Ishikawa (cell line): Measurements from ENCODE around the gene CDK6.

Source experiments
- CEBPB ChIP-seq: IDR thresholded peaks from 2 replicates; pipeline ENCODE4 v1.6.1; 2012
- CREB1 ChIP-seq: IDR thresholded peaks from 2 replicates; pipeline ENCODE4 v1.6.1; 2012; ENCODE audit warnings: low read depth
- EGR1 ChIP-seq: IDR thresholded peaks from 2 replicates; pipeline ENCODE4 v1.6.1; 2012
- EP300 ChIP-seq: IDR thresholded peaks from 2 replicates; pipeline ENCODE4 v1.6.1; 2012; ENCODE audit warnings: borderline replicate concordance
- FOXM1 ChIP-seq: IDR thresholded peaks from 2 replicates; pipeline ENCODE4 v1.6.1; 2012; ENCODE audit warnings: low read depth, borderline replicate concordance
- MAX ChIP-seq: IDR thresholded peaks from 2 replicates; pipeline ENCODE4 v1.6.1; 2012
- NFIC ChIP-seq: IDR thresholded peaks from 2 replicates; pipeline ENCODE4 v1.6.1; 2012
- RAD21 ChIP-seq: IDR thresholded peaks from 2 replicates; pipeline ENCODE4 v1.6.1; 2012; ENCODE audit warnings: low read depth
- TAF1 ChIP-seq: IDR thresholded peaks from 2 replicates; pipeline ENCODE4 v1.6.1; 2012; ENCODE audit warnings: low read depth, mild to moderate bottlenecking
- TCF12 ChIP-seq: IDR thresholded peaks from 2 replicates; pipeline ENCODE4 v1.6.1; 2012; ENCODE audit warnings: low read depth
- TEAD4 ChIP-seq: IDR thresholded peaks from 2 replicates; pipeline ENCODE4 v1.6.1; 2012
- YY1 ChIP-seq: IDR thresholded peaks from 2 replicates; pipeline ENCODE4 v1.6.1; 2012; ENCODE audit warnings: low read depth
- ZBTB7A ChIP-seq: IDR thresholded peaks from 2 replicates; pipeline ENCODE4 v1.6.1; 2012; ENCODE audit warnings: low read depth
- TF ChIP-seq, protein P1 (sequence below): IDR thresholded peaks from 2 replicates; pipeline ENCODE4 v1.6.1; 2012
- TF ChIP-seq, protein P2 (sequence below): IDR thresholded peaks from 2 replicates; pipeline ENCODE4 v1.6.1; 2012; ENCODE audit warnings: low read depth, mild to moderate bottlenecking

Gene CDK6

DNA sequence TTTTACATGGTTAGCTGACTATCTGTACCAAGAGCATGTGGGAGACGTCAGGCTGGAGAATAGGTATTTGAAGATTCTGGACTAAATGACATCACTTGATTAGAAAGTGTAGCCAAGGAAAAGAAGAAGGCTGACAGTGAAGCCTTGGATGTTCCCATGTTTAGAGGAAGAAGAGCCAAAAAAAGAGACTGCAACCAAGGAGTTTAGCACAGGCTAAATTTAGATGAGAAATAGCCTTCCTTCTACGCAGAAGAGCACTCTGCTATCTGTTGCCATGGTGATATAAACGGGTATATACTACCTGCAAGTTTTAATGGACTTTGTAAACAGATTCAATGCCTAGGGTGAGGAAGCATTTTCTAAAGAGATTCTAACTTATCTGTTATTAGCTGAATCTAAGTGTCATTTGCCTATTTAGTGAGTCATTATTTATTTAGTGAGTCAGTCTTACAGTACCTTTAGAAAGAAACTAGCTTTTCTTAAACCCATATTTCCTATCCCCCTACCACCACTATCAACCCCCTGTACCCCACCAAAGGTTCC lies 69.8 kb downstream of the CDK6 start:
- TF ChIP-seq TCF12: no peak

- TF ChIP-seq TEAD4 (peak; percentile 12; the same call in 1 of the 2 replicates), CEBPB (no peak)
These were observed 70.6 kb downstream of the CDK6 start for GRCh38 chr7:92765725-92766124.

- TF ChIP-seq EP300 (0 out of 2 replicates have a peak, but pooled peaks have one; percentile 28), CREB1 (no peak), CEBPB (peak; percentile 24; the same call in 1 of the 2 replicates), FOXM1 (no peak), TCF12 (0 out of 2 replicates have a peak, but pooled peaks have one; percentile 13), TEAD4 (peak; percentile 33), ZBTB7A (no peak)
- TF ChIP-seq, protein P1, sequence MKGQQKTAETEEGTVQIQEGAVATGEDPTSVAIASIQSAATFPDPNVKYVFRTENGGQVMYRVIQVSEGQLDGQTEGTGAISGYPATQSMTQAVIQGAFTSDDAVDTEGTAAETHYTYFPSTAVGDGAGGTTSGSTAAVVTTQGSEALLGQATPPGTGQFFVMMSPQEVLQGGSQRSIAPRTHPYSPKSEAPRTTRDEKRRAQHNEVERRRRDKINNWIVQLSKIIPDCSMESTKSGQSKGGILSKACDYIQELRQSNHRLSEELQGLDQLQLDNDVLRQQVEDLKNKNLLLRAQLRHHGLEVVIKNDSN: peak; percentile 50; the same call in 1 of the 2 replicates
These were observed 72.5 kb downstream of the CDK6 start for GRCh38 chr7:92763636-92764423.

- TF ChIP-seq CREB1 (no peak), MAX (no peak), CEBPB (no peak), TCF12 (no peak), NFIC (no peak), FOXM1 (no peak), YY1 (no peak), TEAD4 (no peak), EP300 (no peak), ZBTB7A (no peak), RAD21 (no peak), TAF1 (no peak), EGR1 (no peak)
- TF ChIP-seq, protein P1: no peak
- TF ChIP-seq, protein P2, sequence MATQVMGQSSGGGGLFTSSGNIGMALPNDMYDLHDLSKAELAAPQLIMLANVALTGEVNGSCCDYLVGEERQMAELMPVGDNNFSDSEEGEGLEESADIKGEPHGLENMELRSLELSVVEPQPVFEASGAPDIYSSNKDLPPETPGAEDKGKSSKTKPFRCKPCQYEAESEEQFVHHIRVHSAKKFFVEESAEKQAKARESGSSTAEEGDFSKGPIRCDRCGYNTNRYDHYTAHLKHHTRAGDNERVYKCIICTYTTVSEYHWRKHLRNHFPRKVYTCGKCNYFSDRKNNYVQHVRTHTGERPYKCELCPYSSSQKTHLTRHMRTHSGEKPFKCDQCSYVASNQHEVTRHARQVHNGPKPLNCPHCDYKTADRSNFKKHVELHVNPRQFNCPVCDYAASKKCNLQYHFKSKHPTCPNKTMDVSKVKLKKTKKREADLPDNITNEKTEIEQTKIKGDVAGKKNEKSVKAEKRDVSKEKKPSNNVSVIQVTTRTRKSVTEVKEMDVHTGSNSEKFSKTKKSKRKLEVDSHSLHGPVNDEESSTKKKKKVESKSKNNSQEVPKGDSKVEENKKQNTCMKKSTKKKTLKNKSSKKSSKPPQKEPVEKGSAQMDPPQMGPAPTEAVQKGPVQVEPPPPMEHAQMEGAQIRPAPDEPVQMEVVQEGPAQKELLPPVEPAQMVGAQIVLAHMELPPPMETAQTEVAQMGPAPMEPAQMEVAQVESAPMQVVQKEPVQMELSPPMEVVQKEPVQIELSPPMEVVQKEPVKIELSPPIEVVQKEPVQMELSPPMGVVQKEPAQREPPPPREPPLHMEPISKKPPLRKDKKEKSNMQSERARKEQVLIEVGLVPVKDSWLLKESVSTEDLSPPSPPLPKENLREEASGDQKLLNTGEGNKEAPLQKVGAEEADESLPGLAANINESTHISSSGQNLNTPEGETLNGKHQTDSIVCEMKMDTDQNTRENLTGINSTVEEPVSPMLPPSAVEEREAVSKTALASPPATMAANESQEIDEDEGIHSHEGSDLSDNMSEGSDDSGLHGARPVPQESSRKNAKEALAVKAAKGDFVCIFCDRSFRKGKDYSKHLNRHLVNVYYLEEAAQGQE: no peak
These were observed 73.5 kb downstream of the CDK6 start for GRCh38 chr7:92762851-92763250.

DNA sequence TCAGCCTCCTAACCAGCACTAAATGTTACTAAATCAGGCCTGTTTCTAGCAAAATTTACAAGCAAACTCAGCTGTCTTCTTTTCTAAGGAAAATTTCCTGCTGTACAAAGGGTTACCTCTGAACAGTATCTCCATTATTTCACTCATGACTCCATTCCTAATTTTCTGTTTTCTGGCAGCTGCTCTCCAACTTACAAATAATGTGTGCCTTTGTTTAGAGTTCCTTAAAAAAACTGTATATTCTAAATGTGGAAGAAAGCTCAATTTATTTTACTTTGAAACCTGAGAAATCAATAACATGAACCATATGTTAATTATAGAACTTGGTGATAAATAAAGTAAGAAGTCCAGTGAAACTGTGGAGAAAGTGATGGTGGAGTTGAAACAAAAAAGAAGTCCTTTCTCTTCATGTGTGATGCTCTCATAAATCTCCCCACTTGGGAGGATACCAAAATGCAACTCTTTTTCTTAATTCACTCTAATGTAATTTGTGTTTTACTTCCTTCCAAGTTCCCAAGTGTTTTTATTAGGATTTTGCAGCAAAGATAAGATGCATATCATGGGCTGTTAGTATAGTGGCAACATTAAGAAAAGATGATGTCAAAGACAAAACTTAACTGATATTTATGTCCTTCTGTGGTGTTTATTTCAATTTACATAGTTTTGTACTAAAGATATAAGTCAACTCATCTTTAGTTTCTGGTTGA lies 74.8 kb downstream of the CDK6 start:
- TF ChIP-seq TCF12 (no peak), TEAD4 (no peak), CEBPB (no peak), ZBTB7A (no peak), MAX (no peak), RAD21 (no peak), EP300 (no peak), CREB1 (no peak), TAF1 (no peak), FOXM1 (no peak), NFIC (no peak), YY1 (no peak), EGR1 (no peak)
- TF ChIP-seq, protein P1: no peak
- TF ChIP-seq, protein P2: no peak
